ENCODE data around the gene CARD11.

The CARD11 gene

DNA sequence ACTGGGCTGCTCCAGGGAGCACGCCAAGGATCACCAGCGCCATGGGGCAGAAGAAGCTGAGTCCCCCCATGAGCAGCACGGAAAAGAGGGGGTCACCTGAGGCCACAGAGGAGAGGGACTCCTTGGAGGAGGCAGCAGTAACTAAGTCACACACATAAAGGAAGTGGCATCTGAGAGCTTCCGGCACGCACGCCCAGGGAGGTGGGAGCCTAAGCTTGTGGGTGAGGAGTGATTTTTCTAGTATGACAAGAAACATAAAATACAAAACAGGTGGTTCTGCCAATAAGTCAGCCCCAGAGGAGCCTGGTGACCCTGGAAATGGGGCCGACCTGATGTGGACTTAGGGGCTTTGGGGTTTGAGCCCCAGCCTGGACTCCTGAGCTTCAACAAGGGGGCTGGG is 60.8 kb downstream of the CARD11 start:
- DNase-seq (ENCODE audit: low spot score), result no peak

DNA sequence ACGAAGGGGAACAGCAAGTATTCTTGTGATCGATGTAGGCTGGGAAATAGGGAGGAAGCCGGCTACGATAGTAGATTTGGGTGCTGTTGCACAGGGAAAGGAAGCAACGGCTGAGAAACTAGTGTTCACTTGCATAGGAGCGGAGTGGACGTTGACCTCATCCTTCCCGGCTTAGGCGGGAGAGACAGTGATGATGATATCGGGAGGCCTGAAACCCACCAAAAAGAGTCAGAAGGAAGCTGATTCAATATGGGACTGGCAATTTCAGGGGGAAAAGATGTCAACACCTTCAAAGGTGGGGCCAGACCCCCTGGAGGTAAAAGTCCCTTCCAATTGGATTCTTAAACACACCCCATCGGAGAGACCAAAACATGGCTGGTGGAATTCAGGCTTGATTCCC is 61.3 kb downstream of the CARD11 start:
- in situ Hi-C loops (cut with MboI; ENCODE audit: low pct_unique_long_range_greater_than_20kb, low sequenced_read_pairs, unreplicated experiment), result no loop called here
- no peak for TF ChIP-seq CTCF (IDR thresholded peaks at IDR 0.05; ENCODE audit: extremely low read depth, insufficient read depth, missing control alignments)
- DNase-seq (ENCODE audit: low spot score), result no peak

More for the DNA sequence above, 60.8 kb downstream of the CARD11 start:
- in situ Hi-C loops (cut with MboI; ENCODE audit: low pct_unique_long_range_greater_than_20kb, low sequenced_read_pairs, unreplicated experiment), result no loop called here
- TF ChIP-seq CTCF (IDR thresholded peaks at IDR 0.05; ENCODE audit: extremely low read depth, insufficient read depth, missing control alignments), result no peak

GRCh38 chr7:2981103-2981480 is 62.6 kb downstream of the CARD11 start:
- no peak for DNase-seq (ENCODE audit: low spot score)
- TF ChIP-seq CTCF (IDR thresholded peaks at IDR 0.05; ENCODE audit: extremely low read depth, insufficient read depth, missing control alignments), result no peak
- in situ Hi-C loops (cut with MboI; ENCODE audit: low pct_unique_long_range_greater_than_20kb, low sequenced_read_pairs, unreplicated experiment), result no loop called here

DNA sequence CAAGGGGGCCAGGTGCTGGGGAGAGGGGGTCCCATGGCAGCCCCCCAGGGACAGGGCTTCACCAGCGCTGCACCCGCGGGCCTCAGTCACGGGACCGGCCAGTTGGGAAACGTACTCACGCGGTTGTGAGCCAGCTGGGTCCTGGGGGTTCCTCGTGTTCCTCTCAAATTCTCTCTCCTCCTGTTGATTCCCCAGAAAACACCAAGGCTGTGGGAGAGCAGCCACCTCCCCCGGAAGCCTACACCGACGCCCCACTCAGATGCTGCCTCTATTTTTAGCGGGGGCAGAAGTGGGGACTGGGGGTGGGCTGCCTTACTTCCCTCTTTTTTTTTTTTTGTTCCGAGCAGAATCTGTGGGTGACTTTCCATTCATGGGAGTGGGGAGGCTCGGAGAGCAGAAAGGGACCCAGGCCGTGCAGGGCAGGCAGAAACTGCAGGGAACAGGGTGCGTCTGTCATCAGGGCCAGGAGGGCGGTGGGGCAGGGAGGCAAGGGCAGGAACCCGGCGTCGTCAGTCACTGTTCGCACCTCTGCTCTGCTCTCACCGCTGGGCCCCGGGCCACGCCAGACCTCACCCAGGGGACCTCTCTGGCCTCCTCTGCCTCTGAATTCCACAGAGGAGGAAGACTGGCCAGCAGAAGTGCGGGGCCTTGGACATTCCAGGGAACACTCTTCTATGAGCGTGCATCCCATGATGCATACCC is 63.1 kb downstream of the CARD11 start:
- DNase-seq (ENCODE audit: low spot score), result no peak
- in situ Hi-C loops (cut with MboI; ENCODE audit: low pct_unique_long_range_greater_than_20kb, low sequenced_read_pairs, unreplicated experiment), result no loop called here
- no peak for TF ChIP-seq CTCF (IDR thresholded peaks at IDR 0.05; ENCODE audit: extremely low read depth, insufficient read depth, missing control alignments)

DNA sequence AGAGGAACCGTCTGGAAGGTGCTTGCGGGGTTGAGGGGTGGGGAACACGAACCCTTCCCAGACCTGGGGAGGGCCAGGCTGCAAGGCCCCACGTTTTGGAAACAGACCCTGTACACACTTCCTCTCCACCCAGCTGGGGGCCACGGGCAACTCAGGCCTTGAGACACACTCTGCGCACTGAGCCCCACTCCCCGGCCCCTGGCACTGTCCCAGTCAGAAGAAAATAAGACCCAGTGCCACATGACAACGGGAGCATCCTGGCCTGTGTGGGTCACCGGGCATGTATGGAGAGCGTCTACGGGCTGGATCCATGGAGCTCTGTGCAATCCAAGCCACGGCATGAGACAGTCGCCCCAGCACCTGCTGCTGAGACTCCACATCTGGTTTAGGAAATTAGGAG is 63.7 kb downstream of the CARD11 start:
- TF ChIP-seq CTCF (IDR thresholded peaks at IDR 0.05; ENCODE audit: extremely low read depth, insufficient read depth, missing control alignments), result no peak
- in situ Hi-C loops (cut with MboI; ENCODE audit: low pct_unique_long_range_greater_than_20kb, low sequenced_read_pairs, unreplicated experiment), result no loop called here
- DNase-seq (ENCODE audit: low spot score), result no peak

GRCh38 chr7:2979201-2979631 is 64.5 kb downstream of the CARD11 start:
- in situ Hi-C loops (cut with MboI; ENCODE audit: low pct_unique_long_range_greater_than_20kb, low sequenced_read_pairs, unreplicated experiment), result no loop called here
- peak; percentile 46 for TF ChIP-seq CTCF (IDR thresholded peaks at IDR 0.05; ENCODE audit: extremely low read depth, insufficient read depth, missing control alignments)
- DNase-seq (ENCODE audit: low spot score), result peak; percentile 44

All from GM13977 (cell line).